Sigmoid colon (tissue), 4 donors: ENCODE measurements around the gene TMEM208.

ENCODE experiments used
- POLR2A ChIP-seq, 2 donors: fragments of 450-650 bp; IDR thresholded peaks; one replicate each; pipeline ENCODE4 v1.6.1; 2016; ENCODE audit warnings: antibody characterized with exemption in 2 of 2, mild to moderate bottlenecking in 2 of 2, moderate library complexity in 2 of 2
- POLR2AphosphoS5 ChIP-seq, 4 donors: sonication (generic); formaldehyde crosslinking; IDR thresholded peaks; one replicate each; pipeline ENCODE4 v1.6.1; 2017; ENCODE audit warnings: antibody characterized with exemption in 4 of 4
- TF ChIP-seq, protein P1 (sequence below), 4 experiments: fragments of 450-650 bp in 3 of 4; fragments of 200-600 bp in 1 of 4; IDR thresholded peaks; one replicate each; pipeline ENCODE4 v1.5.1; 2016 to 2019; ENCODE audit warnings: antibody characterized with exemption in 4 of 4, mild to moderate bottlenecking in 3 of 4, moderate library complexity in 2 of 4

DNA sequence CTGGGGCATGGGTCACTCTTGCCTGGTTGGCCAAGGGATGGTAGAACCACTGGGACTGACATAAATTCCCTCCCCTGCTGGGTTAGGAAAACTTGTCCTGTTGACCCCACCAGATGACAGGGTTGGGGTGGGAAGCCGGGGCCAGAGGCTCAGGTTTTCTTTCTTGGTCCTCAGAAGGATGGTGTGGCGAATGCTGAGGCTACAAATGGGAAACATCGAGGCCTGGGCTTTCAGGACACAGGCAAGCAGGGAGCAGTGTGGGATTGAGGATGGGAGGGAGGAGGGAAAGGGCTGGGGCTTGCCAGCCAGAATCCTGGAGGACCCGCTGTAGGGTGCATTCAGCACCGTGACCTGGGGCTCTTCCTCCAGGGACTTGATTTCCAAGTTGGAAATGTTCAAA is 37.9 kb downstream of the TMEM208 start:
- TF ChIP-seq, protein P1, sequence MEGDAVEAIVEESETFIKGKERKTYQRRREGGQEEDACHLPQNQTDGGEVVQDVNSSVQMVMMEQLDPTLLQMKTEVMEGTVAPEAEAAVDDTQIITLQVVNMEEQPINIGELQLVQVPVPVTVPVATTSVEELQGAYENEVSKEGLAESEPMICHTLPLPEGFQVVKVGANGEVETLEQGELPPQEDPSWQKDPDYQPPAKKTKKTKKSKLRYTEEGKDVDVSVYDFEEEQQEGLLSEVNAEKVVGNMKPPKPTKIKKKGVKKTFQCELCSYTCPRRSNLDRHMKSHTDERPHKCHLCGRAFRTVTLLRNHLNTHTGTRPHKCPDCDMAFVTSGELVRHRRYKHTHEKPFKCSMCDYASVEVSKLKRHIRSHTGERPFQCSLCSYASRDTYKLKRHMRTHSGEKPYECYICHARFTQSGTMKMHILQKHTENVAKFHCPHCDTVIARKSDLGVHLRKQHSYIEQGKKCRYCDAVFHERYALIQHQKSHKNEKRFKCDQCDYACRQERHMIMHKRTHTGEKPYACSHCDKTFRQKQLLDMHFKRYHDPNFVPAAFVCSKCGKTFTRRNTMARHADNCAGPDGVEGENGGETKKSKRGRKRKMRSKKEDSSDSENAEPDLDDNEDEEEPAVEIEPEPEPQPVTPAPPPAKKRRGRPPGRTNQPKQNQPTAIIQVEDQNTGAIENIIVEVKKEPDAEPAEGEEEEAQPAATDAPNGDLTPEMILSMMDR (IDR thresholded peaks at IDR 0.05), result no peak
- no peak for TF ChIP-seq POLR2A (IDR thresholded peaks at IDR 0.05)
- no peak for TF ChIP-seq POLR2AphosphoS5 (IDR thresholded peaks at IDR 0.05)
